M059J (cell line): ENCODE results near the gene MTUS2. TPM values are rescaled to one million over a fixed set of nuclear protein-coding genes. Genes with fewer than 3 reads are reported as not detected.
A peak's percentile ranks its signal among the peaks of the same experiment; 100 is the strongest.

Source experiments
- DNase-seq: peaks from one replicate; pipeline ENCODE4 v3.0.0-alpha.2; 2012; ENCODE audit warnings: low read depth
- total RNA-seq: library from RNA; depleted of rRNA; stranded (reverse); fragments of >200 nt; shearing (Covaris generic); gene quantifications from 2 replicates; pipeline ENCODE4 v1.2.3, GENCODE V29; 2014

MTUS2 gene
- total RNA-seq, 1 experiment from 2014 or later: 0.59 TPM

GRCh38 chr13:29022968-29023367, 202.8 kb downstream of the MTUS2 start:
- no peak for DNase-seq

GRCh38 chr13:29024783-29025182, 204.6 kb downstream of the MTUS2 start:
- DNase-seq: no peak

GRCh38 chr13:29028868-29029267, 208.7 kb downstream of the MTUS2 start:
- no peak for DNase-seq

- no peak for DNase-seq
Measured at GRCh38 chr13:29038700-29039099, 218.6 kb downstream of the MTUS2 start.

- DNase-seq: no peak
Measured at GRCh38 chr13:29039212-29039611, 219.1 kb downstream of the MTUS2 start.

- DNase-seq: no peak
Measured at GRCh38 chr13:29046588-29046987, 226.4 kb downstream of the MTUS2 start.

- DNase-seq: no peak
Measured at GRCh38 chr13:29049524-29049923, 229.4 kb downstream of the MTUS2 start.

GRCh38 chr13:29050719-29051118, 230.6 kb downstream of the MTUS2 start:
- DNase-seq: no peak

GRCh38 chr13:29059800-29060199, 239.7 kb downstream of the MTUS2 start:
- DNase-seq: no peak

- no peak for DNase-seq
Measured at GRCh38 chr13:29065142-29065541, 245.0 kb downstream of the MTUS2 start.

- no peak for DNase-seq
Measured at GRCh38 chr13:29067306-29067945, 247.3 kb downstream of the MTUS2 start.

- no peak for DNase-seq
Measured at GRCh38 chr13:29073755-29074154, 253.6 kb downstream of the MTUS2 start.

GRCh38 chr13:29077051-29077813, 257.1 kb downstream of the MTUS2 start:
- no peak for DNase-seq

GRCh38 chr13:29081036-29081435, 260.9 kb downstream of the MTUS2 start:
- DNase-seq: peak; percentile 3

- DNase-seq: no peak
Measured at GRCh38 chr13:29081697-29082440, 261.7 kb downstream of the MTUS2 start.

- DNase-seq: no peak
Measured at GRCh38 chr13:29099781-29100406, 279.8 kb downstream of the MTUS2 start.

GRCh38 chr13:29100758-29101157, 280.6 kb downstream of the MTUS2 start:
- DNase-seq: no peak

GRCh38 chr13:29101409-29101808, 281.3 kb downstream of the MTUS2 start:
- DNase-seq: no peak

GRCh38 chr13:29101905-29102304, 281.8 kb downstream of the MTUS2 start:
- DNase-seq: no peak

GRCh38 chr13:29103065-29103800, 283.1 kb downstream of the MTUS2 start:
- DNase-seq: peak; percentile 17

- no peak for DNase-seq
Measured at GRCh38 chr13:29104461-29104860, 284.3 kb downstream of the MTUS2 start.

GRCh38 chr13:29105779-29106178, 285.6 kb downstream of the MTUS2 start:
- DNase-seq: no peak
